Epithelial cell of esophagus (primary cell): Measurements from ENCODE around the gene PLEKHO1.
A peak's percentile ranks its signal among the peaks of the same experiment; 100 is the strongest.
"Not testable (repeated sequence)": the region's sequence is repeated elsewhere in the genome, so short reads cannot be mapped to it uniquely, and the experiment has no call there.

ENCODE experiments used
- DNase-seq: peaks from one replicate; pipeline ENCODE4 v3.0.0; 2010; ENCODE audit warnings: low read depth
- H3K4me3 ChIP-seq: 2 replicates; pipeline ENCODE4 v1.5.1; 2011; ENCODE audit warnings: mild to moderate bottlenecking, low read length, control low read depth
- CTCF ChIP-seq: IDR thresholded peaks from 2 replicates; pipeline ENCODE4 v1.5.1; 2011; ENCODE audit warnings: low read depth, mild to moderate bottlenecking, low read length, control low read depth, inconsistent platforms; ENCODE audit not compliant: insufficient read depth; ENCODE audit errors: missing control alignments

The PLEKHO1 gene

GRCh38 chr1:150185481-150185880 lies 35.8 kb downstream of the PLEKHO1 start:
- TF ChIP-seq CTCF: no peak
- DNase-seq: no peak
- H3K4me3 ChIP-seq: no peak overlapping the region

GRCh38 chr1:150186438-150186788 lies 36.7 kb downstream of the PLEKHO1 start:
- DNase-seq, H3K4me3 ChIP-seq: not testable (repeated sequence)

GRCh38 chr1:150186789-150187559 lies 37.3 kb downstream of the PLEKHO1 start:
- peak; percentile 36 for TF ChIP-seq CTCF
- peak; percentile 48 for DNase-seq
- no peak overlapping the region for H3K4me3 ChIP-seq

- DNase-seq: no peak
- TF ChIP-seq CTCF: peak; percentile 3
- no peak overlapping the region for H3K4me3 ChIP-seq
Measured at GRCh38 chr1:150187560-150187931, 37.8 kb downstream of the PLEKHO1 start.

- peak; percentile 11 for DNase-seq
- no peak overlapping the region for H3K4me3 ChIP-seq
- TF ChIP-seq CTCF: no peak
Measured at GRCh38 chr1:150192012-150192411, 42.3 kb downstream of the PLEKHO1 start.

- DNase-seq: no peak
Measured at GRCh38 chr1:150194381-150195031, 44.8 kb downstream of the PLEKHO1 start.

GRCh38 chr1:150196417-150196816 lies 46.7 kb downstream of the PLEKHO1 start:
- no peak overlapping the region for H3K4me3 ChIP-seq
- no peak for DNase-seq
- no peak for TF ChIP-seq CTCF

More at GRCh38 chr1:150194381-150195031, 44.8 kb downstream of the PLEKHO1 start:
- no peak for TF ChIP-seq CTCF
- H3K4me3 ChIP-seq: no peak overlapping the region
